ENCODE data around the gene BNIP2. TPM values are rescaled to one million over a fixed set of nuclear protein-coding genes. Genes with fewer than 3 reads are reported as not detected.

The BNIP2 gene
- total RNA-seq, 1 donor from 2014 or later, result 83.2 TPM

DNA sequence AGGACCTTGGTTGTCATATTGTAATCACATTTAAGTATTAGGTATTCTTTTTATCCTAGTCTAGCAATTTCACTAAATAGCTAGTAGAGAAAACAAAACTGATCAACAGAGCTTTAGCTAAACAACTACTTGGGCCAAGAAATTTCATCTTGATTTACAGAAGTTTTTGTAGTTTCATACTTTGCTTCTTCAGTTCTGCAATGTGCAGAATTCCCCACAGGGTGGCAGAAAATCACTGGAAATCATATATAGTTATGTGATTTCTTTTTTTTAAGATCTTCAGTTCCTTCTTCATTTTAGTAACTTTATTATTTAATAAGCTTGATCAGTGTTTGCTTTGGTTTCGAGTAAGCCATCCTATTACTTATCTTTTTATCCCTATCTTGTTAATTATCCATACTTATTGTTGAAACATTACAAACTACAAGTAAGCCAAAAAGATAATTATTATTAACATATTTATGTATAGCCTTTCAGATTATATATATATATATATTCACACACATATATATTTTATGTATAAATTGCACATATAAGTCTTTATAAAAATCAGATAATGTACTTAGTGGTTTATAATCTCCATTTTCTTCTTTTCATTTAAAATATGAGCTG, 2.2 kb upstream of the BNIP2 start:
- intact Hi-C loops (cut with DNase I), result no loop called here
- Histone ChIP-seq H3K36me3 (peaks cover 0 to 5% of the 10 kb centered on the region in 2 donors), H3K27ac (no peak overlapping the region), H3K9me3 (no peaks in the 10 kb centered on the region), H3K4me1 (peaks cover 27% of the 10 kb centered on the region), H3K4me3 (no peak overlapping the region), H3K27me3 (no peaks in the 10 kb centered on the region)
- TF ChIP-seq POLR2A (IDR thresholded peaks at IDR 0.05) (no peak), POLR2AphosphoS5 (IDR thresholded peaks at IDR 0.05; ENCODE audit: insufficient read depth in 1 of 2, low read depth in 1 of 2) (peak in 1 of 2 donors; percentile 23)
- TF ChIP-seq, protein P1, sequence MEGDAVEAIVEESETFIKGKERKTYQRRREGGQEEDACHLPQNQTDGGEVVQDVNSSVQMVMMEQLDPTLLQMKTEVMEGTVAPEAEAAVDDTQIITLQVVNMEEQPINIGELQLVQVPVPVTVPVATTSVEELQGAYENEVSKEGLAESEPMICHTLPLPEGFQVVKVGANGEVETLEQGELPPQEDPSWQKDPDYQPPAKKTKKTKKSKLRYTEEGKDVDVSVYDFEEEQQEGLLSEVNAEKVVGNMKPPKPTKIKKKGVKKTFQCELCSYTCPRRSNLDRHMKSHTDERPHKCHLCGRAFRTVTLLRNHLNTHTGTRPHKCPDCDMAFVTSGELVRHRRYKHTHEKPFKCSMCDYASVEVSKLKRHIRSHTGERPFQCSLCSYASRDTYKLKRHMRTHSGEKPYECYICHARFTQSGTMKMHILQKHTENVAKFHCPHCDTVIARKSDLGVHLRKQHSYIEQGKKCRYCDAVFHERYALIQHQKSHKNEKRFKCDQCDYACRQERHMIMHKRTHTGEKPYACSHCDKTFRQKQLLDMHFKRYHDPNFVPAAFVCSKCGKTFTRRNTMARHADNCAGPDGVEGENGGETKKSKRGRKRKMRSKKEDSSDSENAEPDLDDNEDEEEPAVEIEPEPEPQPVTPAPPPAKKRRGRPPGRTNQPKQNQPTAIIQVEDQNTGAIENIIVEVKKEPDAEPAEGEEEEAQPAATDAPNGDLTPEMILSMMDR (IDR thresholded peaks at IDR 0.05), result peak; percentile 45 to 54 (median 46)
- no peak for DNase-seq (ENCODE audit: extremely low spot score in 2 of 2)

DNA sequence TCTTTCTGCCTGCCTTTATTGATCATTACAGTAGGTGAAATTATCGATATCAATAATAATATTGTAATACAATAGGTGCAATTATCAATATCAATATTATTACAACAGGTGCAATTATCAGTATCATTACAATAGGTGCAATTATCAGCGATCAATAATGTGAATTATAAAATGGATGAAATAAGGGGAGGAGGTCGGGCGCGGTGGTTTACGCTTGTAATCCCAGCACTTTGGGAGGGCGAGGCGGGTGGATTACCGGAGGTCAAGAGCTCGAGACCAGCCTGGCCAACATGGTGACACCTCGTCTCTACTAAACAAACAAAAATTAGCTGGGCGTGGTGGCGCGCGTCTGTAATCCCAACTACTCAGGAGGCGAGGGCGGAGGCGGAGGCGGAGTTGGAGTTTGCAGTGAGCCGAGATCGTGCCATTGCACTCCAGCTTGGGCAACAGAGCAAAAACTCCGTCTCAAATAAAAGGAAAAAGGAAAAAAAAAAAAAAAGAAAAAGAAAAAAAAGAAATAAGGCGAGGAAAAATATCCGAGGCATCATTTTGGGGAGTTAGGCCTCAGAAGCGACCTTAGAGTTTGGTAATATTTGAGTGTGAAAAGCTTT, 611 bp upstream of the BNIP2 start:
- Histone ChIP-seq H3K4me1 (peaks cover 42% of the 10 kb centered on the region), H3K27ac (peak overlapping the region; percentile 99), H3K36me3 (peaks cover 0 to 7% of the 10 kb centered on the region in 2 donors), H3K27me3 (no peaks in the 10 kb centered on the region), H3K4me3 (peak overlapping the region; percentile 92 to 100), H3K9me3 (no peaks in the 10 kb centered on the region)
- intact Hi-C loops (cut with DNase I), result no loop called here
- DNase-seq (ENCODE audit: extremely low spot score in 2 of 2), result peak in 1 of 2 donors; percentile 91
- TF ChIP-seq POLR2AphosphoS5 (IDR thresholded peaks at IDR 0.05; ENCODE audit: insufficient read depth in 1 of 2, low read depth in 1 of 2) (peak; percentile 25 to 71), POLR2A (IDR thresholded peaks at IDR 0.05) (no peak)

DNA sequence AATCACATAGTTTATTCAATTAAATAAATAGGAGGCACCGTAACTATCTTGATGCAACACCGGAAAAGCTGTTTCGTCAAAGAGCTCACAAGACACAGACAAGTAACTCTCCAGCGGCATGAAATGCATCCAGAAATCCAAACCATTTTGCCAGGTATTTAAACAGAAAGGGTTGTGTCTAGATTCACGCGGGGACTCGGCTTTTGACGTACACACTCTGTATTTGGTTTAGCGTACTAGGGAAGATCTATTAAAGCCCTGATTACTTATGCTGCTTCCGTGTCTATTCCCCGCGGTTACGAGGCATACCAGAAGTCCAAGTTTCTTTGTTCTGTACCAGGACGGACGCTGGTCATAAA, 718 bp downstream of the BNIP2 start:
- H3K4me1 ChIP-seq, result peaks cover 55% of the 10 kb centered on the region
- H3K27me3 ChIP-seq, result no peaks in the 10 kb centered on the region
- intact Hi-C loops (cut with DNase I), result no loop called here
- TF ChIP-seq, protein P1 (IDR thresholded peaks at IDR 0.05), result no peak
- TF ChIP-seq POLR2A (IDR thresholded peaks at IDR 0.05) (peak in 1 of 2 donors; percentile 21), POLR2AphosphoS5 (IDR thresholded peaks at IDR 0.05; ENCODE audit: insufficient read depth in 1 of 2, low read depth in 1 of 2) (no peak)
- peaks cover 0 to 7% of the 10 kb centered on the region in 2 donors for H3K36me3 ChIP-seq
- peak overlapping the region; percentile 99 for H3K27ac ChIP-seq
- H3K9me3 ChIP-seq, result no peaks in the 10 kb centered on the region
- no peak for DNase-seq (ENCODE audit: extremely low spot score in 2 of 2)
- H3K4me3 ChIP-seq, result peak overlapping the region; percentile 92 to 100

DNA sequence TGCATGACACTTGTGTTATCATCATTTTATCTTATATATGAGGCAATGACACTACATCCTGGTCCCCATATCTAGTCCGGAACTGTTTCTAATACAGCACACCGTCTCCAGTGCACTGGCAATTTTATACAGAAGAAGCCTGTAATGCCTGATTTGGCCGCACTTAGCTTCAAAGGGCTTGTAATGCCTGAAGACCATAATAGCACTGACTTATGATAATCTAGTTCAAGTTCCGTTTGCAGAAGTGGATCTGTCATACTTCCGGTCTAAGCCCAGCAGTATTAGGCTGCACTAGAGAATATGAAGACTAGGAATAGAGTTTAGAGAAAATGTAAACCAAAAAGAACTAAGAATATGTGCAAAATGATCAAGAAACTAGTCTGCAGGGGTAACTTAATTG, 1.3 kb downstream of the BNIP2 start:
- H3K9me3 ChIP-seq, result no peaks in the 10 kb centered on the region
- H3K36me3 ChIP-seq, result peaks cover 0 to 7% of the 10 kb centered on the region in 2 donors
- peak overlapping the region; percentile 92 to 100 for H3K4me3 ChIP-seq
- no peak for DNase-seq (ENCODE audit: extremely low spot score in 2 of 2)
- H3K27me3 ChIP-seq, result no peaks in the 10 kb centered on the region
- intact Hi-C loops (cut with DNase I), result no loop called here
- peaks cover 56% of the 10 kb centered on the region for H3K4me1 ChIP-seq
- H3K27ac ChIP-seq, result peak overlapping the region; percentile 99
- TF ChIP-seq POLR2A (IDR thresholded peaks at IDR 0.05) (no peak), POLR2AphosphoS5 (IDR thresholded peaks at IDR 0.05; ENCODE audit: insufficient read depth in 1 of 2, low read depth in 1 of 2) (no peak)
- TF ChIP-seq, protein P1 (IDR thresholded peaks at IDR 0.05), result no peak

DNA sequence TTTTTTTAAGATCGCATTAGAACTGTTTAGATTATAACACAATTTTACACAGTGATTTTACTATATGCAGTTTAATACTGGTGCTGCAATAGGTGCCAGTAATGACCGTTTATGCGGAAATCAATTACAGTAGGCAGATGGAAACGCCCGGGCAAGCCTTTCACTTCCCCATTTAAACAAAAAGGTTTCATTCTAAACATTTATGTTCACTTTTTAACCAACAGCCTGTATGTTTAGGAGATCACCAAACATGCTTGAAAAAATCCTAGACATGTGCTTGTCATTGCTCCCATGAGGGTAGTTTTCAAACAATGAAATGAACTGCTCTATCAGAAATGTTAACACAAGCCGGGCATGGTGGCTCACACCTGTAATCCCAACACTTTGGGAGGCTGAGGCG, 2.7 kb downstream of the BNIP2 start:
- no peak overlapping the region for H3K27ac ChIP-seq
- H3K27me3 ChIP-seq, result no peaks in the 10 kb centered on the region
- H3K4me1 ChIP-seq, result peaks cover 56% of the 10 kb centered on the region
- DNase-seq (ENCODE audit: extremely low spot score in 2 of 2), result no peak
- TF ChIP-seq, protein P1 (IDR thresholded peaks at IDR 0.05), result no peak
- TF ChIP-seq POLR2A (IDR thresholded peaks at IDR 0.05) (no peak), POLR2AphosphoS5 (IDR thresholded peaks at IDR 0.05; ENCODE audit: insufficient read depth in 1 of 2, low read depth in 1 of 2) (no peak)
- H3K36me3 ChIP-seq, result peaks cover 0 to 14% of the 10 kb centered on the region in 2 donors
- no peak overlapping the region for H3K4me3 ChIP-seq
- intact Hi-C loops (cut with DNase I), result no loop called here
- no peaks in the 10 kb centered on the region for H3K9me3 ChIP-seq
